Lower leg skin (tissue), 4 donors: ENCODE data around the gene FOXB1. TPM values are rescaled to one million over a fixed set of nuclear protein-coding genes. Genes with fewer than 3 reads are reported as not detected.

Experiments
- DNase-seq, 2 donors: peaks; one replicate each; pipeline ENCODE4 v3.0.0-alpha.2; 2019; ENCODE audit warnings: low spot score in 2 of 2
- H3K4me3 ChIP-seq: fragments of 200-600 bp; sonication (generic); 2 replicates; pipeline ENCODE4 v1.5.1; 2017; ENCODE audit warnings: mild to moderate bottlenecking, low read depth; ENCODE audit not compliant: poor library complexity, severe bottlenecking
- CTCF ChIP-seq, 3 donors: fragments of 450-650 bp; IDR thresholded peaks; one replicate each; pipeline ENCODE4 v1.5.1; 2016; ENCODE audit warnings: antibody characterized with exemption in 3 of 3, mild to moderate bottlenecking in 3 of 3, moderate library complexity in 2 of 3
- POLR2A ChIP-seq, 2 donors: fragments of 450-650 bp; IDR thresholded peaks; one replicate each; pipeline ENCODE4 v1.6.1; 2016 to 2017; ENCODE audit warnings: antibody characterized with exemption in 2 of 2, mild to moderate bottlenecking in 1 of 2, moderate library complexity in 1 of 2
- whole genome bisulfite sequencing, 2 donors: methylation state at CpG; one replicate each; pipeline ENCODE4 v1.1.5; 2018; 5-methylcytosine and 5-hydroxymethylcytosine counted together
- intact Hi-C: fragments of 100-400 bp; cut with DNase I; formaldehyde crosslinking; loops from one replicate; pipeline ENCODE4 v1.15.0; 2023; ENCODE audit warnings: low total_unique reads
- total RNA-seq, 4 donors: library from RNA; depleted of rRNA; stranded (reverse); fragments of >200 nt; gene quantifications; one replicate each; pipeline ENCODE4 v1.1.0, GENCODE V29; 2016

Gene FOXB1
- total RNA-seq, 4 donors from 2014 or later = not detected

GRCh38 chr15:60054472-60054871, 50.4 kb downstream of the FOXB1 start:
- no peak for DNase-seq
- TF ChIP-seq CTCF (IDR thresholded peaks at IDR 0.05) = no peak
- TF ChIP-seq POLR2A (IDR thresholded peaks at IDR 0.05) = no peak
- no peak overlapping the region for H3K4me3 ChIP-seq
- WGBS, 2 donors = 79 to 83% methylated on average over 2 of the region's 2 CpGs
- intact Hi-C loops = no loop called here
